ENCODE measurements around the gene CHCHD6. TPM values are rescaled to one million over a fixed set of nuclear protein-coding genes. Genes with fewer than 3 reads are reported as not detected.

The CHCHD6 gene
- polyA plus RNA-seq, 1 donor from 2014 or later, result 102 TPM

DNA sequence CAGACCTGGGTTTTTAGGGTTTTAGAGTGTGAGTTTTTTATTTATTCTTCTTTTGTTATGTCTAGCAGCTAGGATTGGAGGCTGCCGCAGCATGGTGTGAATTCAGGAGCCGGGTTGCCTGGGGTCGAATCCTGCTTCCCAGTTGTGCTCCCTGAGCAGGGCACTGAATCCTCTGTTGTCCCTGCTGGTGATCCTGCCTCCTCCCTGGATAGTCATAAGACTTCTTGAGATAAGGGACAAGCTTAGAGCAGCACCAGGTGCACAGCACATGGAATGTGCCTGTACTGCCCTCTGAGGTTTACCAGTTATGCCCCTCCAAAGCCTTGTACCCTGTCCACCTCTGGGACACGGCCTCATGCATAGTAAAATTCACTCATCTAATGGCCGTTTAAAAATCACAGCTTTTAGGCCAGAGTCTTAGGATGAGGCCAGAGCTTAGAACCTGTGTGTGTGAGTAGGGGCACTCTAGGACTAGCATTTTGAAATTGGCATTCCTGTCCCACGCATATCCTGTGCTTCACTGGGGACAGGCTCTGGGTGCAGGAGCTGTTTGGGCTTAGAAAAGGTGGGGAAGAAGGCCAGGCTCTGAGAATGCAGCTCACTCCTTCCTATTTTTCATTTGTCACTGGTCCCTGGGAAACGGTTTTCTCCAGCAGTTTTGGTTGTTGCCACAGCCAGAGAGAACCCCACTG, 47.7 kb downstream of the CHCHD6 start:
- no peak overlapping the region for H3K9ac ChIP-seq (ENCODE audit: low read length)
- H2AFZ ChIP-seq (ENCODE audit: low read depth, low read length), result no peak overlapping the region
- no peak overlapping the region for H3K4me2 ChIP-seq (ENCODE audit: low read length)
- no peaks in the 10 kb centered on the region for H3K9me3 ChIP-seq (ENCODE audit: low read length)
- no peaks in the 10 kb centered on the region for H4K20me1 ChIP-seq (ENCODE audit: insufficient read depth)
- H3K27ac ChIP-seq (ENCODE audit: low read length), result no peak overlapping the region
- TF ChIP-seq MXI1 (conservative IDR thresholded peaks at IDR 0.05; ENCODE audit: poor library complexity, severe bottlenecking) (no peak), EZH2 (IDR thresholded peaks at IDR 0.05; ENCODE audit: borderline replicate concordance, insufficient read depth, low read length, poor library complexity, severe bottlenecking) (no peak), POLR2AphosphoS5 (IDR thresholded peaks at IDR 0.05) (no peak), SMC3 (conservative IDR thresholded peaks at IDR 0.05; ENCODE audit: poor library complexity) (no peak), RAD21 (conservative IDR thresholded peaks at IDR 0.05) (no peak), TAF1 (IDR thresholded peaks at IDR 0.05; ENCODE audit: low read depth) (no peak), EP300 (conservative IDR thresholded peaks at IDR 0.05; ENCODE audit: poor library complexity, severe bottlenecking) (no peak)
- TF ChIP-seq, protein P1, sequence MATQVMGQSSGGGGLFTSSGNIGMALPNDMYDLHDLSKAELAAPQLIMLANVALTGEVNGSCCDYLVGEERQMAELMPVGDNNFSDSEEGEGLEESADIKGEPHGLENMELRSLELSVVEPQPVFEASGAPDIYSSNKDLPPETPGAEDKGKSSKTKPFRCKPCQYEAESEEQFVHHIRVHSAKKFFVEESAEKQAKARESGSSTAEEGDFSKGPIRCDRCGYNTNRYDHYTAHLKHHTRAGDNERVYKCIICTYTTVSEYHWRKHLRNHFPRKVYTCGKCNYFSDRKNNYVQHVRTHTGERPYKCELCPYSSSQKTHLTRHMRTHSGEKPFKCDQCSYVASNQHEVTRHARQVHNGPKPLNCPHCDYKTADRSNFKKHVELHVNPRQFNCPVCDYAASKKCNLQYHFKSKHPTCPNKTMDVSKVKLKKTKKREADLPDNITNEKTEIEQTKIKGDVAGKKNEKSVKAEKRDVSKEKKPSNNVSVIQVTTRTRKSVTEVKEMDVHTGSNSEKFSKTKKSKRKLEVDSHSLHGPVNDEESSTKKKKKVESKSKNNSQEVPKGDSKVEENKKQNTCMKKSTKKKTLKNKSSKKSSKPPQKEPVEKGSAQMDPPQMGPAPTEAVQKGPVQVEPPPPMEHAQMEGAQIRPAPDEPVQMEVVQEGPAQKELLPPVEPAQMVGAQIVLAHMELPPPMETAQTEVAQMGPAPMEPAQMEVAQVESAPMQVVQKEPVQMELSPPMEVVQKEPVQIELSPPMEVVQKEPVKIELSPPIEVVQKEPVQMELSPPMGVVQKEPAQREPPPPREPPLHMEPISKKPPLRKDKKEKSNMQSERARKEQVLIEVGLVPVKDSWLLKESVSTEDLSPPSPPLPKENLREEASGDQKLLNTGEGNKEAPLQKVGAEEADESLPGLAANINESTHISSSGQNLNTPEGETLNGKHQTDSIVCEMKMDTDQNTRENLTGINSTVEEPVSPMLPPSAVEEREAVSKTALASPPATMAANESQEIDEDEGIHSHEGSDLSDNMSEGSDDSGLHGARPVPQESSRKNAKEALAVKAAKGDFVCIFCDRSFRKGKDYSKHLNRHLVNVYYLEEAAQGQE (IDR thresholded peaks at IDR 0.05; ENCODE audit: borderline replicate concordance), result no peak
- TF ChIP-seq, protein P2, sequence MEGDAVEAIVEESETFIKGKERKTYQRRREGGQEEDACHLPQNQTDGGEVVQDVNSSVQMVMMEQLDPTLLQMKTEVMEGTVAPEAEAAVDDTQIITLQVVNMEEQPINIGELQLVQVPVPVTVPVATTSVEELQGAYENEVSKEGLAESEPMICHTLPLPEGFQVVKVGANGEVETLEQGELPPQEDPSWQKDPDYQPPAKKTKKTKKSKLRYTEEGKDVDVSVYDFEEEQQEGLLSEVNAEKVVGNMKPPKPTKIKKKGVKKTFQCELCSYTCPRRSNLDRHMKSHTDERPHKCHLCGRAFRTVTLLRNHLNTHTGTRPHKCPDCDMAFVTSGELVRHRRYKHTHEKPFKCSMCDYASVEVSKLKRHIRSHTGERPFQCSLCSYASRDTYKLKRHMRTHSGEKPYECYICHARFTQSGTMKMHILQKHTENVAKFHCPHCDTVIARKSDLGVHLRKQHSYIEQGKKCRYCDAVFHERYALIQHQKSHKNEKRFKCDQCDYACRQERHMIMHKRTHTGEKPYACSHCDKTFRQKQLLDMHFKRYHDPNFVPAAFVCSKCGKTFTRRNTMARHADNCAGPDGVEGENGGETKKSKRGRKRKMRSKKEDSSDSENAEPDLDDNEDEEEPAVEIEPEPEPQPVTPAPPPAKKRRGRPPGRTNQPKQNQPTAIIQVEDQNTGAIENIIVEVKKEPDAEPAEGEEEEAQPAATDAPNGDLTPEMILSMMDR (IDR thresholded peaks at IDR 0.05; ENCODE audit: poor library complexity, severe bottlenecking), result no peak
- H3K9me2 ChIP-seq (ENCODE audit: insufficient read depth, low read length), result no peaks in the 10 kb centered on the region
- no peaks in the 10 kb centered on the region for H3K27me3 ChIP-seq (ENCODE audit: insufficient read depth, low read depth, low read length)
- no peak overlapping the region for H3K4me3 ChIP-seq (ENCODE audit: low read length)
- no peaks in the 10 kb centered on the region for H3K79me2 ChIP-seq (replicated peaks; ENCODE audit: insufficient read depth, low read length)
- no peaks in the 10 kb centered on the region for H3K36me3 ChIP-seq (ENCODE audit: insufficient read depth, low read length)
- H3F3A ChIP-seq (ENCODE audit: insufficient read depth, low read length, poor library complexity, severe bottlenecking), result no peaks in the 10 kb centered on the region

DNA sequence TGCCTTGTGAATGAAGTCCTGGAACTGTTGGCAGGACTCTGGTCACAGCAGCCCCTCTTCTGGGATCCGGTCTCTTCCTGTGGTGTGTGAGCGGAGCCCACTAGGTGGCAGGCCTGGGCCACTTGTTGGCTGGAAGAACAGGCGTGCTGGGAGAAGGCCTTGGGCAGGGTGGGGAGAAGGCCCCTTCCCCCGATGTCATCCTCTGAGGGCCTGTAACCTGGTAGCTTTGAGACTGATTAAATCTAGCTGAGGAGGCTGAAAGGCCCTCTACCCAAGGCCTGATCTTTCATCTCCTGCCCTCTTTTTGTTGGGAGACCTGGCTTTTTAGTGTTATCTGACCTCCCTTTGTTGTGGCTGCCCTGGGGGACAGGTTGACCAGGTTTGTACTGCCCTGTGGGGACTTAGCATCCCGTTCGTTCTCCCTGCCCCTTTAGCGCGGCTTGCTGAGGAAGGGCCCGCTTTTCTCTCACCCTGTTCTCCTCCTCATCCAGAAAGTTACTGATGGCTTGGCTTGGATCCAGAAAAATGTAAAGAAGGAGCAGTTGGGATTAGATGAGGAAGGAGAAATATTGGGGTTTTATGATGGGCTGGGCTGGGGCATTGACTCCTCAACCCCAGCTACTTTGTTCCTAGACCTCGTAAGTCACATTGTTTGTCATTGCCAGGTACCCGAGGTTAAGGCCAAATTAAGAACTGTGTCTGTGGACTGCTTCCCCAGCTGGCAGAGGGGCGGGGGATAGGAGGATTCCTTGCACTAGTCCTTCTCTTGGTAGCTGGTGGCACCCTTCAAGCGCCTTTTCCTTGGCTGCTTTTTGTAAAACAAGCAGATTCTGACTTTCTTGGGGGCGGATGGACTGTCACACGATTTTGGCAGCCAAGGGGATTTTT, 48.5 kb downstream of the CHCHD6 start:
- H2AFZ ChIP-seq (ENCODE audit: low read depth, low read length), result no peak overlapping the region
- H3K27ac ChIP-seq (ENCODE audit: low read length), result no peak overlapping the region
- H3K36me3 ChIP-seq (ENCODE audit: insufficient read depth, low read length), result no peaks in the 10 kb centered on the region
- H4K20me1 ChIP-seq (ENCODE audit: insufficient read depth), result no peaks in the 10 kb centered on the region
- H3F3A ChIP-seq (ENCODE audit: insufficient read depth, low read length, poor library complexity, severe bottlenecking), result no peaks in the 10 kb centered on the region
- no peaks in the 10 kb centered on the region for H3K9me2 ChIP-seq (ENCODE audit: insufficient read depth, low read length)
- H3K27me3 ChIP-seq (ENCODE audit: insufficient read depth, low read depth, low read length), result no peaks in the 10 kb centered on the region
- no peak overlapping the region for H3K4me3 ChIP-seq (ENCODE audit: low read length)
- H3K9ac ChIP-seq (ENCODE audit: low read length), result peak overlapping the region; percentile 42
- TF ChIP-seq RAD21 (conservative IDR thresholded peaks at IDR 0.05) (peak; percentile 98), SMC3 (conservative IDR thresholded peaks at IDR 0.05; ENCODE audit: poor library complexity) (peak; percentile 99), EZH2 (IDR thresholded peaks at IDR 0.05; ENCODE audit: borderline replicate concordance, insufficient read depth, low read length, poor library complexity, severe bottlenecking) (no peak)
- TF ChIP-seq, protein P2 (IDR thresholded peaks at IDR 0.05; ENCODE audit: poor library complexity, severe bottlenecking), result peak; percentile 97
- H3K4me2 ChIP-seq (ENCODE audit: low read length), result no peak overlapping the region
- no peaks in the 10 kb centered on the region for H3K9me3 ChIP-seq (ENCODE audit: low read length)
- no peaks in the 10 kb centered on the region for H3K79me2 ChIP-seq (replicated peaks; ENCODE audit: insufficient read depth, low read length)

Data from neural cell (in vitro differentiated cells).